Osteocyte (in vitro differentiated cells): ENCODE measurements around the gene INTS1. TPM values are rescaled to one million over a fixed set of nuclear protein-coding genes. Genes with fewer than 3 reads are reported as not detected.

Source experiments
- DNase-seq: peaks from one replicate; pipeline ENCODE4 v3.0.0; 2021; ENCODE audit warnings: mixed read lengths; ENCODE audit not compliant: unreplicated experiment; ENCODE audit errors: extremely low spot score
- H3K27ac Mint-ChIP-seq: one replicate; pipeline ENCODE4 v1.8.0; 2021; ENCODE audit warnings: mild to moderate bottlenecking, mixed read lengths; ENCODE audit not compliant: unreplicated experiment
- H3K27me3 Mint-ChIP-seq: one replicate; pipeline ENCODE4 v1.8.0; 2021; ENCODE audit warnings: mixed read lengths; ENCODE audit not compliant: unreplicated experiment
- H3K36me3 Mint-ChIP-seq: one replicate; pipeline ENCODE4 v1.8.0; 2021; ENCODE audit warnings: mixed read lengths; ENCODE audit not compliant: unreplicated experiment
- H3K4me1 Mint-ChIP-seq: one replicate; pipeline ENCODE4 v1.8.0; 2021; ENCODE audit warnings: mixed read lengths; ENCODE audit not compliant: unreplicated experiment
- H3K4me3 Mint-ChIP-seq: one replicate; pipeline ENCODE4 v1.8.0; 2021; ENCODE audit warnings: mild to moderate bottlenecking, moderate library complexity, mixed read lengths; ENCODE audit not compliant: unreplicated experiment
- H3K9me3 Mint-ChIP-seq: one replicate; pipeline ENCODE4 v1.8.0; 2021; ENCODE audit warnings: mixed read lengths; ENCODE audit not compliant: unreplicated experiment
- CTCF ChIP-seq: fragments of 200-600 bp; sonication (generic); IDR thresholded peaks from 2 replicates; pipeline ENCODE4 v1.5.0; 2021; ENCODE audit warnings: antibody characterized with exemption, mild to moderate bottlenecking, moderate library complexity
- total RNA-seq: library from RNA; stranded (reverse); gene quantifications from 2 replicates; pipeline ENCODE4 v1.2.1, GENCODE V29; 2021

The INTS1 gene
- total RNA-seq, 1 donor from 2014 or later, result 121 TPM

DNA sequence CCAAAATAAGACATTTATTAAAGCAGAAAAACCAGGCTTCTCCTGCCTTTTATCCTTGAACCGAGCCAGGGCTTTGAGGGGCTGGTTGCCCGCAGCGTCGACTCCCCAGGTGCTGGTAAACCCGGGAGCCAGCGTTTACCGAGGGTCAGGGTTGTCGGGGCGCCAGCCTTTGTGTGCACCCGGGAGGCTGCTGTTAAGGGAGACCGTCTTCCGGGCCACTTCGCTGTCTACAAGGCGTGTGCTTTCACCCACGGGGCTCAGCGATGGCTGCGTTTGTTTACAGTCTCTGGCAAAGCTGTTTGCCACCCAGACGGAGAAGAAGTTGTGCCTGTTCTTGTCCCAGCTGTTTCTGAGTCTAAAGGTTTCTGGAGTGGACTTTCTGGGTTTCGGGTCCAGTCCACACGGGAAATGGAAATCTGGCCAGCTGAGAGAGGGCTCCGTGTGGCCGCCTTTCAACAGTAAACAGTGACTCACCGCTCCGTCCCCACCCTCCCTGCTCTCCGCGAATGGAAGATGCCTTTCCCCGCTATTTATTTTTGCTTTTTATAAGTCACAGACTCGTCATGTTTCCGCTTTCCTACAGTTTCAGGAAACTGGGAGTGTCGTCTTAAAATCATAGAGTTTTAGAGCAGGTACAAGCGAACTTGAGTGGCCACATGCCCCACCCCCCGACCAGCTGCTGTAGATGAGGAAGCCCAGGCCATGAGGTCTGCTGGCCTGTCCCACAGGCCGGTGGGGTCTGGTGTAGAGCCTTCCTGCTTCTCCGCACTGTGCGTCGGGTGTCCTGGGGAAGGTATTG, 28.5 kb upstream of the INTS1 start:
- peaks cover 51% of the 10 kb centered on the region for H3K4me1 Mint-ChIP-seq
- no peaks in the 10 kb centered on the region for H3K27me3 Mint-ChIP-seq
- H3K9me3 Mint-ChIP-seq, result no peaks in the 10 kb centered on the region
- peak overlapping the region; percentile 97 for H3K27ac Mint-ChIP-seq
- no peaks in the 10 kb centered on the region for H3K36me3 Mint-ChIP-seq
- no peak for TF ChIP-seq CTCF
- H3K4me3 Mint-ChIP-seq, result peak overlapping the region; percentile 83
- DNase-seq, result no peak

DNA sequence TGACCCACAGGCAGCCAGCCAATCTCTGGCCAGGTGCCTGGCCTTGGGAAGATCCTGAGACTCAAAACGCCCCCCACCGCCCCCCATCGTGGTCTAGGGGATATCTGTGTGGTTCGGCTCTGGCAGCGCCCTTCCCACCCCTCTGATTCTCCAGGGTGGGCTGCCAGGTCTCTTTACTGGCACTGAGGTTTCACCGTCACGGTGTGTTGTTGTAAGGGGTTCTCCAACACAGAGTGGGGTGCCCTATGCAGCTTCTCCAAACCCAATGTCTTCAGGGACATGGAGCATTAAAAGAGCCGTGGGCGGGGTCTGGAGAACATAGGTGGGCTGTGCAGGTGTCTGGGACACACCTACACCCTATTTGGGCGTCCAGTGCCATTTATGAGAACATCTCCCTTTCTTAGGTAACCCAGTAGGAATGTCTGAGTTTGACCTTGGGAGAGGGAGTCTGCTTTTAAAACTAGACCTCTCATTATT, 27.8 kb upstream of the INTS1 start:
- Mint-ChIP-seq H3K9me3 (no peaks in the 10 kb centered on the region), H3K27ac (peak overlapping the region; percentile 97)
- no peak for TF ChIP-seq CTCF

GRCh38 chr7:1531263-1531978, 27.2 kb upstream of the INTS1 start:
- TF ChIP-seq CTCF, result no peak
- peak overlapping the region; percentile 97 for H3K27ac Mint-ChIP-seq

More for the DNA sequence above, 27.8 kb upstream of the INTS1 start:
- Mint-ChIP-seq H3K27me3 (no peaks in the 10 kb centered on the region), H3K4me1 (peaks cover 47% of the 10 kb centered on the region), H3K4me3 (peak overlapping the region; percentile 83), H3K36me3 (no peaks in the 10 kb centered on the region)
- DNase-seq, result no peak

DNA sequence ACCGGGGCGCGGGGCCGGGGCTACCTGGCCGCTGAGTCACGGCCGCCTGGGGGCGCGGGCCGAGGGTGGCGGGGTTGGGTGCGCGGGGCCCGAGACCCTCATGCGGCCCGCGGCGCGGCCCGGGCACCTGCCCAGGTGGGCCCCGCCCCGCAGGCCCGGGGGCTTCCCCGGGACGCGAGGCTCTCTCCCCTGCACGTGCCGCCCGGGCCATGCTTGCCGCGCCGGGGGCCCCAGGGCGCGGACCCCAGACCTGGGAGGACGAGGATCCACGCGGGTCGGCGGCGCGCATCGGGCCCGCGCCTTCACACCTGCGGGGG, 26.7 kb upstream of the INTS1 start:
- Mint-ChIP-seq H3K36me3 (no peaks in the 10 kb centered on the region), H3K27me3 (peaks cover 5% of the 10 kb centered on the region), H3K27ac (no peak overlapping the region), H3K4me1 (peaks cover 42% of the 10 kb centered on the region), H3K4me3 (no peak overlapping the region), H3K9me3 (no peaks in the 10 kb centered on the region)
- no peak for DNase-seq
- no peak for TF ChIP-seq CTCF

More at GRCh38 chr7:1531263-1531978, 27.2 kb upstream of the INTS1 start:
- no peaks in the 10 kb centered on the region for H3K36me3 Mint-ChIP-seq
- peaks cover 46% of the 10 kb centered on the region for H3K4me1 Mint-ChIP-seq
- no peak for DNase-seq
- no peaks in the 10 kb centered on the region for H3K9me3 Mint-ChIP-seq
- H3K27me3 Mint-ChIP-seq, result peaks cover 5% of the 10 kb centered on the region
- H3K4me3 Mint-ChIP-seq, result peak overlapping the region; percentile 83
